ENCODE data around the gene NCKIPSD.
"Not testable (repeated sequence)": the region's sequence is repeated elsewhere in the genome, so short reads cannot be mapped to it uniquely, and the experiment has no call there.

NCKIPSD gene

DNA sequence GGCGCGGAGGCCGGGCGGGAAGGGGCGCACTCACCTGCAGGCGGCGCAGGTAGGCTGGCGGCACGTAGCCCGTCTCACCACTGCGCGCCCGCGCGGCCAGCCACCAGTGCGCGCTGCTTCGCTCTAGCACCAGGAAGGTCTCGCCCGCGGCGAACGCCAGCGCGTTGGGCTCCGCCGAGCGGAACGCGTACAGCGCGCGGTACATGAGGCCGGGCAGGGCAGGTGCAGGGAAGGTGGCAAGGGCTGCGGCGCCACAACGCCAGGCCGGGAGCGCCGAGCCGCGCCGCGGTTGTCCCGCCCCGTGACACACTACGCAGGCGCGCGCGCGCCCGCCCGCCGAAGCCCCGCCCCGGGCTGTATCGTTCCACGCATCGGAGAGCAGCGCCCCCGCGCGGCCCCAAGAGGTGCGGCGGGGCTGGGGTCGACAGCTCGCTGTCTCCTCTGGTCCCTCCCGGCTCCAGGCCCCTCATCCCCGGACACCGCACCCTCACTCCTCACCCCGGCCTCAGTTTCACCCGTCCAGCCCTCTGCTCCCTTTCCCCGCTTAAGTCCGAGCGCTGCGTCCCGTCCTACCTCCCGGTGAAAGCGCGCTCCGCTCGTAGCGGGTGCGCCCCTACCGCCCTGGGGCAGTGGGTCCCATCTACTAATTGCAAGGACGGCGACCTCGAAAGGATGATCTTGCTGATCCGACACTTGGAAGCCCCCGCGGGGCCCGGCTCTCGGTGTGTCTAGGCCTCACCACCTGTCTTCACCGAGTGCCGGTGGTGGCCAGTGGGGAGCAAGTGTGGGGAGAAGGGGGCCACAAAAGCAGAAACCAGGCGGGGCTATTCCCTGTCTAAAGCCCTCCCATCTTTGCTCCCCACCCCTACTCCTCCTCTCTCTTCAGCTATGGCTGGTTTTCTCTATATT is at the start of gene NCKIPSD:
Gene NCKIPSD, minus strand, starts transcription at position 313 of the 909 bp plus-strand sequence. Its CDS starts 108 bp downstream, at position 205.
- DNase-seq (ENCODE audit: low spot score): peak; percentile 54
- FAIRE-seq: no peak

DNA sequence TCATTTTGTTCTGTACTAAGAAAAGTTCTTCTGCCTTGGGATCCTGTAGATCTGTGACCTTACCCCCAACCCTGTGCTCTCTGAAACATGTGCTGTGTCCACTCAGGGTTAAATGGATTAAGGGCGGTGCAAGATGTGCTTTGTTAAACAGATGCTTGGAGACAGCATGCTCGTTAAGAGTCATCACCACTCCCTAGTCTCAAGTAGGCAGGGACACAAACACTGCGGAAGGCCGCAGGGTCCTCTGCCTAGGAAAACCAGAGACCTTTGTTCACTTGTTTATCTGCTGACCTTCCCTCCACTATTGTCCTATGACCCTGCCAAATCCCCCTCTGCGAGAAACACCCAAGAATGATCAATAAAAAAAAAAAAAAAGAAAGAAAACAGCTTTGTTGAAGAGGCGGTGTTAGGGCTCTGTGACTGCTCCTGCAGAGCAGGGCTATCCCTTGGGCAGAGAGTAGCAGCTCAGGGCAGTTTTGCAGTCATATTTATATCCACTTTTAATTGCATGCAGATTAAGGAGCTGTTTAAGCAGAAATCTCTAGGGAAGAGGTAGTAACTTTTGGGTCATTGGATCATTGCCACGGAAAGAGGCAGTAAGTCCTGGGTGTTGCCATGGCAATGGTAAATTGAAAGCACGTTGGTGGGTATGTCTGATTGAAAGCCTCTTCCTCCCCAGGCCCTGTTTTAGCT is 49.5 kb upstream of the NCKIPSD start:
- FAIRE-seq: not testable (repeated sequence)

DNA sequence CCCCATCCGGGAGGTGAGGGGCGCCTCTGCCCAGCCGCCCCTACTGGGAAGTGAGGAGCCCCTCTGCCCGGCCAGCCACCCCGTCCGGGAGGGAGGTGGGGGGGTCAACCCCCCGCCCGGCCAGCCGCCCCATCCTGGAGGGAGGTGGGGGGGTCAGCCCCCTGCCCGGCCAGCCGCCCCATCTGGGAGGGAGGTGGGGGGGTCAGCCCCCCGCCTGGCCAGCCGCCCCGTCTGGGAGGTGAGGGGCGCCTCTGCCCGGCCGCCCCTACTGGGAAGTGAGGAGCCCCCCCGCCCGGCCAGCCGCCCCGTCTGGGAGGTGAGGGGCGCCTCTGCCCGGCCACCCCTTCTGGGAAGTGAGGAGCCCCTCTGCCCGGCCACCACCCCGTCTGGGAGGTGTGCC is 48.8 kb upstream of the NCKIPSD start:
- not testable (repeated sequence) for FAIRE-seq; DNase-seq (ENCODE audit: low spot score)

More for the DNA sequence above, 49.5 kb upstream of the NCKIPSD start:
- DNase-seq (ENCODE audit: low spot score): not testable (repeated sequence)

DNA sequence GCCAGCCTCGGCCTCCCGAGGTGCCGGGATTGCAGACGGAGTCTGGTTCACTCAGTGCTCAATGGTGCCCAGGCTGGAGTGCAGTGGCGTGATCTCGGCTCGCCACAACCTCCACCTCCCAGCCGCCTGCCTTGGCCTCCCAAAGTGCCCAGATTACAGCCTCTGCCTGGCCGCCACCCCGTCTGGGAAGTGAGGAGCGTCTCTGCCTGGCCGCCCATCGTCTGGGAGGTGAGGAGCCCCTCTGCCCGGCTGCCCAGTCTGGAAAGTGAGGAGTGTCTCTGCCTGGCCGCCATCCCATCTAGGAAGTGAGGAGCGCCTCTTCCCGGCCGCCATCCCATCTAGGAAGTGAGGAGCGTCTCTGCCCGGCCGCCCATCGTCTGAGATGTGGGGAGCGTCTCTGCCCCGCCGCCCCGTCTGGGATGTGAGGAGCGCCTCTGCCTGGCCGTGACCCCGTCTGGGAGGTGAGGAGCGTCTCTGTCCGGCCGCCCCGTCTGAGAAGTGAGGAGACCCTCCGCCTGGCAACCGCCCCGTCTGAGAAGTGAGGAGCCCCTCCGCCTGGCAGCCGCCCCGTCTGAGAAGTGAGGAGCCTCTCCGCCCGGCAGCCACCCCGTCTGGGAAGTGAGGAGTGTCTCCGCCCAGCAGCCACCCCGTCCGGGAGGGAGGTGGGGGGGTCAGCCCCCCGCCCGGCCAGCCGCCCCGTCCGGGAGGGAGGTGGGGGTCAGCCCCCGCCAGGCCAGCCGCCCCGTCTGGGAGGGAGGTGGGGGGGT is 48.2 kb upstream of the NCKIPSD start:
- not testable (repeated sequence) for FAIRE-seq; DNase-seq (ENCODE audit: low spot score)

DNA sequence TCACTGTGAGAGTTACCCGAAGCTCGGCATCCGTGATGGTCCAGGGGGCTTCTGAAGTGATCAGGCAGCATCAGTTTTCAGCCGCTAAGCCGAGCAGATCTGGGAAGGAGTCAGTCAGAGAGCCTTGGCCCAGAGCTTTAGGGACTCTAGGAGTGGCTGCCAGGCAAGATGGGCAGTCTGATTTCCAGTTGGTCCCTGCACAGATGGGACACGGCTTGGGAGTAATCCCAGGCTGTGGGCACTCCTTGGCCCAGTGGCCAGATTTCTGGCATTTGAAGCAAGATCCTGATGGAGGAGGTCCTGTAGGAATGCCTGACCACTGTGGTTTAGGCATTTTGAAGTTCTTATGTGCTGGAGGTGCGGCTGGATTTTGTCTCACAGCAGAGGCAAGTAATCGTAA is 41.8 kb upstream of the NCKIPSD start:
- no peak for FAIRE-seq
- no peak for DNase-seq (ENCODE audit: low spot score)

DNA sequence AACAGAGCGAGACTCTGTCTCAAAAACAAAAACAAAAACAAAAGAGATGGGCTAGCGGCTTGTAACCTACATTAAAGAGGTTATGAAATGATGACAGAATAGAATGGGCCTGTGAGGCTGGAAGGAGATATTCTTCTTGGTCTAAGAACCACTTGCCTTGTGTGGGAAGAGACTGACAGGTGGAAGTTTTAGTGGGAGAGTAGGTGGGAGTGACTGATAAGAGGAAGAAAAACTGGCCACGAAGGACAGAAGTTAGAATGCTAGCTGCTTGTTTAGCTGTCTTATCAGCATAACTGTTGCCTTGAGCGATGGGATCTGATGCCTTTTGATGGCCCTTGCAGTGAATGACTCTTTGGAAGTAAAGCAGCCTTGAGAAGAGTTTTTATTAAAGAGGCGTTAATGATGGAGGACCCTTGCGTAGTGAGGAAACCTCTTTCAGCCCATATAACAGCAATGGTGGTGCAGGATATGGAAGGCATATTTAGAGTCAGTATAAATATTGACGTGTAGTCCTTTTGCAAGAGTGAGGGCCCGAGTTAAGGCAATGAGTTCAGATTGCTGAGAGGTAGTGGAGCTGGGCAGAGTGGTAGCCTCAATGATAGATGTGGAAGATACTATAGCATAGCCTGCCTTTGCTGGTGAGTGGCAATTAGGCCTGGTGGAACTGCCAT is 39.6 kb upstream of the NCKIPSD start:
- FAIRE-seq; DNase-seq (ENCODE audit: low spot score): not testable (repeated sequence)

DNA sequence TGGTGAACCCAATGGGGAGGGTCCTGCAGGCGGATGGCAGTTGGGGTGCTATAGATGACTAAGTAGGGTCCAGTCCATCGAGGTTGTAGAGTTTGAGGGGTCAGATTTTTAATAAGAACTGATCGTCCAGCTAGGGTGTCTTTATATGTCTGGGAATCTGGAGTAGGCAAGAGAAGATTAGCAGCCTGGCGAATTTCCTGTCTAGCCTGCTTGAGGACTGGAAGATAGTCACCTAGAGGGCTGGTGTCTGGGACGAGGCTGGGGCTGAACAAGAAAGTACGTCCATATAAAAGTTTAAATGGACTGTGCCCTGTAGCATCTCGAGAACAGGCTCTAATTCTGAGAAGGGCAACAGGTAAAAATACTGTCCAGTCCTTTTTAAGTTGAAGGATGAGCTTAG is 38.0 kb upstream of the NCKIPSD start:
- FAIRE-seq: no peak
- no peak for DNase-seq (ENCODE audit: low spot score)

DNA sequence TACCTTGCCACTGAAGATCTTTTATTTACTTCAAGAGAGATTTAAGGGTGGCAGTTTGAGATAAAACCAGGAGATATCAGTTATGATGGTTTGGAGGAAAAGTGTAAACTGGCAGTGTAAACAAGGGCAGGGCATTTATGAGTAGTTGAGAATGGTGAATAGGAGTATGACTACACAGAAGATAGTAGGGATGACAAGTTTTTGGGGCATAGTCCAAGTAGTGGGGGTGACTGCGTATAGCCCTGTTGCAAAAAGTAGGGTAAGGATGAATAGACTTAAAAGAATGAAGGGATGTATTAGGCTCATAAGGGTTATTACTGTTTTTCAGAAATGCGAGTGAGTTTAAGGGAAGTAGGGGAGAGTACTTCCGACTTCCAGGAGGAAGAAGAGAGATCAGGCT is 37.6 kb upstream of the NCKIPSD start:
- FAIRE-seq; DNase-seq (ENCODE audit: low spot score): not testable (repeated sequence)

DNA sequence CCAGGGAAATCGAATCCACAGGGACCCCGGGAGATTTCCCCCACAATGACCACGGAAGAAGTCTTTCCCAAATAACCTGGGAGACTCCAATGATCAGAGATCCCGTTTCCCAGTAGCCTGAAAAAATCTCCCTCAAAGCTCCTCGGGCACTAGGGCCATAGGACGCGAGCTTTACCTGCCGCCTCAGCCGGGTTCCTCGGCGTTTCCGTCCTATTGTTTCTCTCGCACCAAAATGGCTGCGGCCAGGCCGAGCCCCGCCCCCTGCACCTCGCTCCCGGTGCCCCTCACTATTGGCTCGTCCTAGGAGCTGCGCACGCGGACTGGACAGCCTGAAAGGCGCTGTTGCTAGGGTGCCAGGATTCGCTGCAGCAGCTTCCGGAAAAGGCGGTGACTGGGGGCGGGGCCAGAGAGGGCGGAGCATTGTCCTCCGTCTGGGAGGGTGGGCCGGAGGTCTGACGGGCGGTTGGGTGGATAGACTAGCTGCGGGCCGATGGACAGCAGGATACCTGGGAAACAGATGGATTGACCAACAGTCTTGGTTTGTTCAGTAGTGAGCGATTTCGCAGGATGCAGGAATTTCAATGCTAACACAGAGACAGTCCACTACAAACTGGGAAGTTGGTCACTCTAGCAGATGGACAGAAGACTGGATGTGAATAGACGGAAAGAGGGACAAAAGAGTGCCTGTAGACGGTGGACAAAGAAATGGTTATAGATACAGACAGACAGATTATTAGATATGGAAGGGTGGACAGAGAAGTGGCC is 31.4 kb upstream of the NCKIPSD start, which contains the start of gene IP6K2:
Gene IP6K2, minus strand, starts transcription at position 240 of the 765 bp plus-strand sequence. CDS start 21,930 bp downstream, outside the sequence.
- DNase-seq (ENCODE audit: low spot score): peak; percentile 92

DNA sequence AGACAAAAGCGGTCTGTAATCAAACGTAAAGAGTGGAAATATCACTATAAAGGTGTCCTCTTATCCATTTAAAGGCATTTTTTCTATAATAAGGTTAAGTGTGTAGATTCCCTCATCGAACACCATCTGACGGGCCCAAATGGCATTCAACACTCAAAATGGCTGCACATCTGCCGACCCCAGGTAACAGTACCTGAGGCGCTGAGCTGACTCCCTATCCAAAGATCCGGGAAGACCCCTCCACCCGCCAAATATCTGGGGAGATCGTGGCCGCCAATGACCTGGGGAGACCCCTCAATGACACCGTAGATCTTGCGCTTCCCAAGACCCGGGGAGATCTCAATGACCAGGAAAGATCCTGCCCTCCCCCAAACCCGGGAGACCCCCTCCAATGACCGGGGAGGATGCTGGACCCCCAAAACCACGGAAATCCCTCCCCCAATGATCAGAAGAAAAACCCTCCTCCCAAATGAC is 30.8 kb upstream of the NCKIPSD start:
- FAIRE-seq (no peak), DNase-seq (ENCODE audit: low spot score) (no peak)

More for the DNA sequence above, 31.4 kb upstream of the NCKIPSD start, which contains the start of gene IP6K2:
- FAIRE-seq: peak; percentile 76

DNA sequence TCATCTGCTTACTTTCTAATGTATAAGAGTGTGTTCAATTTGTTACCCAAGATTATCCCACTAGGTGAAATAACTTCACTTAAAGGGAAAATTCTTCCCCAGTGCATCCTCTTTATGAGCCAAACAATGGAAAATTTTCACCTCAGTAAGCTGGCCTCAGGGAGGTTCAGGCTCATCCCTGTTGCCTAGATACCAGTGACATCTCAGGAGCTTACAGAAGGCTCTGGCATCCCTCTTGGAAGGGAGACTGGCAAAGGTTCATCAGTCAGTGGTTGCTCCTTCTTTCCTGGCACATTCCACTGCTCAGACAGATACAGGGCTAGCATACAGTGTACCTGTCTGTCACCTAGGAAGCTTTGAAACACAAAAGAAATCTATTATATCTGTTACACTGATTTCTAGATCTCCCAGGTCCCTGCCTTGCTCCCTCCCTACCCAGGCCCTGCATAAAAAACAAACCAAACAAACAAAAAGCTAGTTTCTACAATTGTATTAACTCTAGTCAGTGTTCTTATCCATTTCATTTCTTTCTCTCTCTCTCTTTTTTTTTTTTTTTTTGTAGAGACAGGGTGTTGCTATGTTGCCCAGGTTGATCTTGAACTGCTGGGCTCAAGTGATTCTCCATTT is 29.6 kb upstream of the NCKIPSD start:
- no peak for FAIRE-seq

DNA sequence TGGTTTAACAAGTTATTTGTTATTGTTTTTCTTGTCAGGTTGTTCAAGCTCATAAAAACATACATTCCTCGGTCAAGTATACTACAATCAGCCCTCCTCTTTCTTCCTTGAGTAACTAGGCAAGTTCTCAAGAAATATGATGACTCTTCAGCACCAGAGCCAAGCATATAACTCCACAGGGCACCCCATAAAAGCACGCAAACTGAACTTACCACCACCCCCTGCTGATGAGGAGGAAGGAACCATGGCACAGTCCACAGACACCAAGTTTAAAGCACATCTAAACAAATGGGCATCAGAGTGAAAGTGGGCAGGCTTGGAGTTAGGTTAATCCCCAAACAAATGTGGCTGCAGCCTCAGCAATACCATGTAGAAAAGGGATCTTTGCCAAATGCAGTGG is 26.0 kb upstream of the NCKIPSD start:
- DNase-seq (ENCODE audit: low spot score): no peak
- FAIRE-seq: no peak

More for the DNA sequence above, 29.6 kb upstream of the NCKIPSD start:
- DNase-seq (ENCODE audit: low spot score): peak; percentile 45

DNA sequence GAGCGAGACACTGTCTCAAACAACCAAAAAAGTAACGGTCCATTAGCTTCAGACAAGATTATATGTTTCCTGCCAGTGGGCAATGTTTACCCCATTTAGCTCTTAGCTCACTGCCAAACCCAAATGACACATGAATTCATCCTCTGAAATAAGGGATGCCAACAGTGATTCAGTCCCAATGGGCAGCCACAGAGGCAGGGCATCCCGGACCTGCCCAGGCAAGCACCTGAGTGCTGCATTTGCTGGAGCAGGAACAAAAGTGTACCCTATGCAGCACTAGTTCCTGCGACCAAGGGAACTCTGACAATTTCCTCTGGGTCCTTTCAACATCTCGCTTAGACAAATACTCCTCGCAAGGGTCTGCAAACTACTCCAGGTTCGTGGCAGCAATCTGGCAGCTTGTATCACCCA is 23.3 kb upstream of the NCKIPSD start:
- DNase-seq (ENCODE audit: low spot score): peak; percentile 60

DNA sequence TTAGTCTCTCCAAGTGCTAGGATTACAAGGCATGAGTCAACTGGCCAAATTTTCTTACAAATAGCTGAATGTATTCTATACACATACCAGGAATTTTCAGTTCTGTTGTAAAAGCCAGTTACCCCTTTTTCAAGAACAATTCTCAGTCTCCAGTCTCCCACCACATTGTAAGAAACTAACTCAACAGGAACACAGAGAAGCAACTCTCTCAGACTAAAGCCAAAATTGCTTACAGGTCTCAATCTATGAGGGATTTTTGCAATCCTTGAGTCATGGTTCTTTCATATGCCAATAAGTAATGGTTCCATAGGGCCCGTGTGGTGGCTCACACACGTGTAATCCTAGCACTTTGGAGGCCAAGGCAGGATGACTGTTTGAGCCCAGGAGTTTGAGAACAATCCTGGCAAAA is 22.8 kb upstream of the NCKIPSD start:
- no peak for DNase-seq (ENCODE audit: low spot score)
- no peak for FAIRE-seq

More for the DNA sequence above, 23.3 kb upstream of the NCKIPSD start:
- FAIRE-seq: peak; percentile 82

DNA sequence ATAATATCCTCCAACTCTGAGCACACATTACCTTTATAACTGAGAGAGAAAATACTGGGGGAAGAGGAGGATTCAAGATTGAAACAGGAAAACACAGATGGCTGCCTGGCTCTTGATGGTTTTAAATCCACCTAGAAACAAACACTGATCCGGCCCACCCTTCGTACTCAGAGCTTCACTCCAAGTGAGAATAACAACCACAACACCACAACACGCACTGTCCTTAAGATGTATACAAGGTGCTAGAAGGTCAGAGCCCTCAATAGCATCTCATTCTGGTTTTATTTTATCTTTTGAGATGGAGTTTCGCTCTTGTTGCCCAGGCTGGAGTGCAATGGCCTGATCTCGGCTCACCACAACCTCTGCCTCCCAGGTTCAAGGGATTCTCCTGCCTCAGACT is 21.4 kb upstream of the NCKIPSD start:
- FAIRE-seq: no peak

DNA sequence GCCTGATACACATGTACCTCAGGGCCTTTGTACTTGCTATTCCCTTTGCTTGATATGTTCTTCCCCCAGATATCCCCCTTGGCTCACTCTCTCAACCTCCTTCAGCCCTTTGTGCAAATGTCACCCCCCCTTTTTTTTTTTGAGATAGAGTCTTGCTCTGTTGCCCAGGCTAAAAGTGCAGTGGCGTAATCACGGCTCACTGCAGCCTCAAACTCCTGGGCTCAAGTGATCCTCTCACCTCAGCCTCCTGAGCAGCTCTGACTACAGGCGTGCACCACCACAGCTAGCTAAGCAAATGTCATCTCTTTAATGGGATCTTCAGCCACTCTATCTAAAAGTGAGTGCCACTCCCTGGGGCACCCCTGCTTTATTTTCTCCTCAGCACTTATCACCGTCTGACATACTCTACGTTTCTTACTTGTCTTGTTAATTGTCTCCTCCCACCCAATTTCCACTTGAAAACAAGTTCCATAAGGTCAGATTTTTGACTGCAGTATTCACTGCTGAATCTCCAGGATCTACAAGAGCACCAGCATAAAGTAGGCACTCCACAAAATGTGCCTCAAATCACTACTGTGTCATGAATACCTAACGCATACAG is 16.7 kb upstream of the NCKIPSD start:
- DNase-seq (ENCODE audit: low spot score) (no peak), FAIRE-seq (no peak)

More for the DNA sequence above, 21.4 kb upstream of the NCKIPSD start:
- DNase-seq (ENCODE audit: low spot score): no peak

DNA sequence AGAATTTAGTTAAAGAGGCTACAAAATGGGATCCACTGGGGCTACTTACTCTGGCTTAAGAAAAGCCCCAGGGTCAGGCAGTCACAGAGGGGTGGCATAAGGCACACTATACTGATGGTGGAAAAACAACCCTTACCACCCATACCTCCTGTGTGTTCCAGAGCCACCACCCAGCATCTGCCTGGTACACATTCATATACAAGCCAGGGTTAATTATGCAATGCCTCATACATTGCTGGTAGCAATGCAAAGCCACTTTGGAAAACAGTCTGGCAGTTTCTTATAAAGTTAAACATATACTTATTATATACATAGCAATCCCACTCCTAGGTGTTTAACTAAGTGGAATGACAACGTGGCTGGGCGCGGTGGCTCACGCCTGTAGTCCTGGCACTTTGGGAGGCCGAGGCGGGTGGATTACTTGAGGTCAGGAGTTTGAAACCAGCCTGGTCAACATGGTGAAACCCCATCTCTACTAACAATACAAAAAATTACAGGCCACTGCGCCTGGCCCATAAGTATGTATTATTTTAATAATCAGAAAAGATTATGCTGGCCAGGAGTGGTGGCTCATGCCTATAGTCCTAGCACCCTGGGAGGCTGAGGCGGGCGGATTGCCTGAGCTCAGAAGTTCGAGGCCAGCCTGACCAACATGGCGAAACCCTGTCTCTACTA is 15.2 kb upstream of the NCKIPSD start:
- FAIRE-seq: no peak

DNA sequence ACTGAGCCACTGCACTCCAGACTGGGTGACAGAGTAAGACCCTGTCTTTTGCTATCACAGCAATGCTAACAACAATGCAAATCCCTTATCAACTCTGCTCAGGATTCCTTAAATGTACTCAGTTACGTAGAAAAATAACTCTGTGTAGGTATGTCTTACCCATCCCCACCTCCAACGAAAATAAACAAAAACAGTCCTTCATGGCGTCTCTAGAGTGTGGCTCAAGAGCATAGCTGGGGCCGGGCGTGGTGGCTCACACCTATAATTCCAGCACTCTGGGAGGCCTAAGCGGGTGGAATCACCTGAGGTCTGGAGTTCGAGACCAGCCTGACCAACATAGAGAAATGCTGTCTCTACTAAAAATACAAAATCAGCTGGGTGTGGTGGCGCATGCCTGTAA is 13.2 kb upstream of the NCKIPSD start:
- DNase-seq (ENCODE audit: low spot score) (no peak), FAIRE-seq (no peak)

More for the DNA sequence above, 15.2 kb upstream of the NCKIPSD start:
- DNase-seq (ENCODE audit: low spot score): no peak

All from RCC 7860 (cell line).